Measurements from ENCODE around the gene TTLL7. TPM values are rescaled to one million over a fixed set of nuclear protein-coding genes. Genes with fewer than 3 reads are reported as not detected.
A peak's percentile ranks its signal among the peaks of the same experiment; 100 is the strongest.

The TTLL7 gene
- total and polyA plus RNA-seq, 9 of the 15 experiments (the other 6 are each of a cell fraction or from before 2014, with no cell fraction given): 0.63 to 2.6 (median 1.7) TPM

GRCh38 chr1:83998498-83999315 is at the start of gene TTLL7 (continued):
- TF ChIP-seq, protein P1, sequence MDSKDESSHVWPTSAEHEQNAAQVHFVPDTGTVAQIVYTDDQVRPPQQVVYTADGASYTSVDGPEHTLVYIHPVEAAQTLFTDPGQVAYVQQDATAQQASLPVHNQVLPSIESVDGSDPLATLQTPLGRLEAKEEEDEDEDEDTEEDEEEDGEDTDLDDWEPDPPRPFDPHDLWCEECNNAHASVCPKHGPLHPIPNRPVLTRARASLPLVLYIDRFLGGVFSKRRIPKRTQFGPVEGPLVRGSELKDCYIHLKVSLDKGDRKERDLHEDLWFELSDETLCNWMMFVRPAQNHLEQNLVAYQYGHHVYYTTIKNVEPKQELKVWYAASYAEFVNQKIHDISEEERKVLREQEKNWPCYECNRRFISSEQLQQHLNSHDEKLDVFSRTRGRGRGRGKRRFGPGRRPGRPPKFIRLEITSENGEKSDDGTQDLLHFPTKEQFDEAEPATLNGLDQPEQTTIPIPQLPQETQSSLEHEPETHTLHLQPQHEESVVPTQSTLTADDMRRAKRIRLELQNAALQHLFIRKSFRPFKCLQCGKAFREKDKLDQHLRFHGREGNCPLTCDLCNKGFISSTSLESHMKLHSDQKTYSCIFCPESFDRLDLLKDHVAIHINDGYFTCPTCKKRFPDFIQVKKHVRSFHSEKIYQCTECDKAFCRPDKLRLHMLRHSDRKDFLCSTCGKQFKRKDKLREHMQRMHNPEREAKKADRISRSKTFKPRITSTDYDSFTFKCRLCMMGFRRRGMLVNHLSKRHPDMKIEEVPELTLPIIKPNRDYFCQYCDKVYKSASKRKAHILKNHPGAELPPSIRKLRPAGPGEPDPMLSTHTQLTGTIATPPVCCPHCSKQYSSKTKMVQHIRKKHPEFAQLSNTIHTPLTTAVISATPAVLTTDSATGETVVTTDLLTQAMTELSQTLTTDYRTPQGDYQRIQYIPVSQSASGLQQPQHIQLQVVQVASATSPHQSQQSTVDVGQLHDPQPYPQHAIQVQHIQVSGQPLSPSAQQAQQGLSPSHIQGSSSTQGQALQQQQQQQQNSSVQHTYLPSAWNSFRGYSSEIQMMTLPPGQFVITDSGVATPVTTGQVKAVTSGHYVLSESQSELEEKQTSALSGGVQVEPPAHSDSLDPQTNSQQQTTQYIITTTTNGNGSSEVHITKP (IDR thresholded peaks at IDR 0.05; ENCODE audit: partially characterized antibody): peak; percentile 99
- TF ChIP-seq, protein P2, sequence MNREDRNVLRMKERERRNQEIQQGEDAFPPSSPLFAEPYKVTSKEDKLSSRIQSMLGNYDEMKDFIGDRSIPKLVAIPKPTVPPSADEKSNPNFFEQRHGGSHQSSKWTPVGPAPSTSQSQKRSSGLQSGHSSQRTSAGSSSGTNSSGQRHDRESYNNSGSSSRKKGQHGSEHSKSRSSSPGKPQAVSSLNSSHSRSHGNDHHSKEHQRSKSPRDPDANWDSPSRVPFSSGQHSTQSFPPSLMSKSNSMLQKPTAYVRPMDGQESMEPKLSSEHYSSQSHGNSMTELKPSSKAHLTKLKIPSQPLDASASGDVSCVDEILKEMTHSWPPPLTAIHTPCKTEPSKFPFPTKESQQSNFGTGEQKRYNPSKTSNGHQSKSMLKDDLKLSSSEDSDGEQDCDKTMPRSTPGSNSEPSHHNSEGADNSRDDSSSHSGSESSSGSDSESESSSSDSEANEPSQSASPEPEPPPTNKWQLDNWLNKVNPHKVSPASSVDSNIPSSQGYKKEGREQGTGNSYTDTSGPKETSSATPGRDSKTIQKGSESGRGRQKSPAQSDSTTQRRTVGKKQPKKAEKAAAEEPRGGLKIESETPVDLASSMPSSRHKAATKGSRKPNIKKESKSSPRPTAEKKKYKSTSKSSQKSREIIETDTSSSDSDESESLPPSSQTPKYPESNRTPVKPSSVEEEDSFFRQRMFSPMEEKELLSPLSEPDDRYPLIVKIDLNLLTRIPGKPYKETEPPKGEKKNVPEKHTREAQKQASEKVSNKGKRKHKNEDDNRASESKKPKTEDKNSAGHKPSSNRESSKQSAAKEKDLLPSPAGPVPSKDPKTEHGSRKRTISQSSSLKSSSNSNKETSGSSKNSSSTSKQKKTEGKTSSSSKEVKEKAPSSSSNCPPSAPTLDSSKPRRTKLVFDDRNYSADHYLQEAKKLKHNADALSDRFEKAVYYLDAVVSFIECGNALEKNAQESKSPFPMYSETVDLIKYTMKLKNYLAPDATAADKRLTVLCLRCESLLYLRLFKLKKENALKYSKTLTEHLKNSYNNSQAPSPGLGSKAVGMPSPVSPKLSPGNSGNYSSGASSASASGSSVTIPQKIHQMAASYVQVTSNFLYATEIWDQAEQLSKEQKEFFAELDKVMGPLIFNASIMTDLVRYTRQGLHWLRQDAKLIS (CRISPR knock-in tag; IDR thresholded peaks at IDR 0.05): 0 out of 2 replicates have a peak, but pooled peaks have one; percentile 27
- no peak for TF ChIP-seq NR2F6 (CRISPR knock-in tag; IDR thresholded peaks at IDR 0.05)
- no peak for TF ChIP-seq MXI1 (IDR thresholded peaks at IDR 0.05; ENCODE audit: low read depth, low read length)
- peak; percentile 37 for TF ChIP-seq MAFG (tag; conservative IDR thresholded peaks at IDR 0.05)
- TF ChIP-seq THRB (CRISPR knock-in tag; conservative IDR thresholded peaks at IDR 0.05): no peak
- TF ChIP-seq, protein P3, sequence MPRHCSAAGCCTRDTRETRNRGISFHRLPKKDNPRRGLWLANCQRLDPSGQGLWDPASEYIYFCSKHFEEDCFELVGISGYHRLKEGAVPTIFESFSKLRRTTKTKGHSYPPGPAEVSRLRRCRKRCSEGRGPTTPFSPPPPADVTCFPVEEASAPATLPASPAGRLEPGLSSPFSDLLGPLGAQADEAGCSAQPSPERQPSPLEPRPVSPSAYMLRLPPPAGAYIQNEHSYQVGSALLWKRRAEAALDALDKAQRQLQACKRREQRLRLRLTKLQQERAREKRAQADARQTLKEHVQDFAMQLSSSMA (CRISPR knock-in tag; IDR thresholded peaks at IDR 0.05): no peak
- no peak for TF ChIP-seq CBX8 (IDR thresholded peaks at IDR 0.05; ENCODE audit: borderline replicate concordance, extremely low read depth, low read depth, low read length, poor library complexity, severe bottlenecking)
- no peak for TF ChIP-seq BACH1 (tag; IDR thresholded peaks at IDR 0.05)
- no peak for TF ChIP-seq STAT5A (IDR thresholded peaks at IDR 0.05; ENCODE audit: borderline replicate concordance, low read length)
- no peak for TF ChIP-seq PHF21A (IDR thresholded peaks at IDR 0.05; ENCODE audit: borderline replicate concordance, low read depth)
- no peak for TF ChIP-seq CEBPG (CRISPR knock-in tag; IDR thresholded peaks at IDR 0.05)
- no peak for TF ChIP-seq CEBPG (tag; conservative IDR thresholded peaks at IDR 0.05 in 1 of 2, IDR thresholded peaks at IDR 0.05 in 1 of 2)
- peak; percentile 60 for TF ChIP-seq ASH1L (IDR thresholded peaks at IDR 0.05; ENCODE audit: borderline replicate concordance, low read depth, partially characterized antibody)
- no peak for TF ChIP-seq DPF2 (IDR thresholded peaks at IDR 0.05)
- TF ChIP-seq HSF4 (CRISPR knock-in tag; IDR thresholded peaks at IDR 0.05; ENCODE audit: borderline replicate concordance): no peak
- no peak for TF ChIP-seq CBFA2T2 (conservative IDR thresholded peaks at IDR 0.05)
- TF ChIP-seq NFXL1 (CRISPR knock-in tag; IDR thresholded peaks at IDR 0.05): no peak
